ENCODE results near the gene SSTR5. TPM values are rescaled to one million over a fixed set of nuclear protein-coding genes. Genes with fewer than 3 reads are reported as not detected.

SSTR5 gene
- total RNA-seq, 1 donor: not detected

Other genes with a start within 250 kb of the SSTR5 start
- gene LMF1, start 101.8 kb upstream of the SSTR5 start, total RNA-seq: 17.4 TPM
- 1.0 TPM for gene SOX8, start 91.0 kb upstream of the SSTR5 start, total RNA-seq
- not detected for gene C1QTNF8, start 23.5 kb downstream of the SSTR5 start, total RNA-seq
- 0.52 TPM for gene CACNA1H, start 80.4 kb downstream of the SSTR5 start, total RNA-seq
- gene TPSG1, start 152.5 kb downstream of the SSTR5 start, total RNA-seq: not detected
- not detected for gene TPSB2, start 157.4 kb downstream of the SSTR5 start, total RNA-seq
- gene TPSAB1, start 168.0 kb downstream of the SSTR5 start, total RNA-seq: not detected
- not detected for gene TPSD1, start 183.3 kb downstream of the SSTR5 start, total RNA-seq
- 108 TPM for gene UBE2I, start 236.9 kb downstream of the SSTR5 start, total RNA-seq